T-helper 1 cell treated with Interleukin-12 subunit alpha and Interleukin-12 subunit beta and Interleukin-4 antibody, amounts not matched to agents 30 μg/mL and 1 μg/mL, for 36 hours (primary cell): Measurements from ENCODE around the gene FGF9.

Experiments
- H3K27ac Mint-ChIP-seq: one replicate; pipeline ENCODE4 v1.8.0; 2021; ENCODE audit warnings: mild to moderate bottlenecking, mixed read lengths
- H3K27me3 Mint-ChIP-seq: one replicate; pipeline ENCODE4 v1.8.0; 2021; ENCODE audit warnings: low read depth, mixed read lengths
- H3K36me3 Mint-ChIP-seq: one replicate; pipeline ENCODE4 v1.8.0; 2021; ENCODE audit warnings: low read depth, mixed read lengths
- H3K4me1 Mint-ChIP-seq: one replicate; pipeline ENCODE4 v1.8.0; 2021; ENCODE audit warnings: low read depth, mixed read lengths
- H3K4me3 Mint-ChIP-seq: one replicate; pipeline ENCODE4 v1.8.0; 2021; ENCODE audit warnings: mild to moderate bottlenecking, moderate library complexity, mixed read lengths
- H3K9me3 Mint-ChIP-seq: one replicate; pipeline ENCODE4 v1.8.0; 2021; ENCODE audit warnings: mixed read lengths

Gene FGF9

DNA sequence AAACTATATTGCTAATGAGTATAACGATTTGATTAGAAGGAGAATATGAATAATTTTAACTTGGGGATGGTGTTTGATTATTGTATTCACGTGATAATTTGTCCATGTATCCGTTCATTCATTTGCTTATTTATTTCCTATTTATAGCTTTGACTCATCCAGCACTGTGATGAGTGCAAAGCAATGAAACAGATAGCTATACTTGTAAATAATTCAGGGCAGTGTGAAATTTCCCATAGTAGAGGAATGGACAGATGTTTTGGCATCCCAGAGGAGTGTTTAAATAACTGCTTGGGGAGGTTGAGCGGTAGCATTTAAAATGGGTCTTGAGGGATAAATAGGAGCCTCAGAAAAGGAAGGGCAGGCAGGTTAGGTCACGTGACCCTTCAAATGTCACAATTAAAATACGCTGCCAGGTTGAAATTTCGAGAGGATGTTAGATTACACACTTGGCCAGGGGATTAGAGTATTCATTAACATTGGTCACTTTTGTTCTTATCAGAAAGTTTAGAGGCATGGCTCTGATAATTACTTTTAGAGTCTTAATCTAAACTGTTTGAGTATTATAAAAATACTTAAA lies 14.7 kb downstream of the FGF9 start:
- H3K36me3 Mint-ChIP-seq, result no peaks in the 10 kb centered on the region
- peaks cover 7% of the 10 kb centered on the region for H3K4me1 Mint-ChIP-seq
- no peak overlapping the region for H3K4me3 Mint-ChIP-seq
- H3K27ac Mint-ChIP-seq, result no peak overlapping the region
- peaks cover 40% of the 10 kb centered on the region for H3K27me3 Mint-ChIP-seq
- no peaks in the 10 kb centered on the region for H3K9me3 Mint-ChIP-seq

DNA sequence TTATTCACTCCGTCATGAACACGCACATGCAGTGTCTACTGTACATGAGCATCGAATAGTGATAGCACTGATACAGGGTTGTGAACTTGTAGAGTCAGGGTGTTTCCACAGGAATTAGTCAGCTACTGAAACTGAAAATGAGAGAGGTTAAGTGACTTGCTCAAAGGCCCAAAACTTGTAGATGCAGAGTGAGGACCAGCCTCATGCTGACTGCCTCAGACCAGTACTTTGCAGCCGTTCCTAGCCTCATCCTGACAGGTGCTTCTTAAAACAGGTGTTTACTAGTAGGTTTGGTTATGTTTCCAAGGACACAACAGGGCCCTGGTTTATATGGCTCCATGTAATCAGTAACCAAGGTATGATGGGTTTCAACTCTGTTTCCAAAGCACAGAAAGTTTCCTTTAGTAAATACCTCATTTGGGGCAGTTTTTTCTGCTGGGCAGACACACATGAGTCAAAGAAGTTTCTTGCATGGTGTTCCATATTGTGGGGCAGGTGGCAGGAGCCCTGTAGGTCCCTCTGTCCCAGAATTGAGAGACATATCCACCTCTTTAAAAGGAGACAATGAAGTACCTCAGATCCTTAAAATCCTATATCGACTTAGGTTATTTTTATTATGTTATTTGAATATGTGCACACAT lies 16.0 kb downstream of the FGF9 start:
- Mint-ChIP-seq H3K9me3 (no peaks in the 10 kb centered on the region), H3K4me3 (no peak overlapping the region), H3K27ac (no peak overlapping the region)

DNA sequence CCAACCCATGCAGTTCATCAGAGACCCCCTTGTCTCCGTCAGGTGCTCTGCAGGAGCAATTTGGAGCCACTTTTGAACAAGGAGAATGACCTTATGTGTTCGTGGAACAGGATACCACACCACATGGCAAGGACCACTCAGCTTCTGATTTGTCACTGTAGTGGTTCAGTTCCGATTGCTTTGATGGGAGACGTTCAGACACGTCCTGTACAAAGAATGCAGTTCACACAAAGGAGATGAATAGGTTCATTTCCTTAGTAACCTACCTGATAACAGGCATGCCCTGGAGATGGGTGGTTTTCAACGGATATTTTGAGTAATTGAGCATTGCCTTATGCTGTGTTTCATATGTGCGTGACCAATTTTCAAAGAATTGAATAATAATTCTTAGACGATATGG lies 17.2 kb downstream of the FGF9 start:
- Mint-ChIP-seq H3K27me3 (peaks cover 42% of the 10 kb centered on the region), H3K9me3 (no peaks in the 10 kb centered on the region), H3K36me3 (no peaks in the 10 kb centered on the region), H3K27ac (no peak overlapping the region), H3K4me1 (peaks cover 7% of the 10 kb centered on the region), H3K4me3 (no peak overlapping the region)

More for the DNA sequence above, 16.0 kb downstream of the FGF9 start:
- Mint-ChIP-seq H3K4me1 (peaks cover 7% of the 10 kb centered on the region), H3K36me3 (no peaks in the 10 kb centered on the region), H3K27me3 (peaks cover 41% of the 10 kb centered on the region)

DNA sequence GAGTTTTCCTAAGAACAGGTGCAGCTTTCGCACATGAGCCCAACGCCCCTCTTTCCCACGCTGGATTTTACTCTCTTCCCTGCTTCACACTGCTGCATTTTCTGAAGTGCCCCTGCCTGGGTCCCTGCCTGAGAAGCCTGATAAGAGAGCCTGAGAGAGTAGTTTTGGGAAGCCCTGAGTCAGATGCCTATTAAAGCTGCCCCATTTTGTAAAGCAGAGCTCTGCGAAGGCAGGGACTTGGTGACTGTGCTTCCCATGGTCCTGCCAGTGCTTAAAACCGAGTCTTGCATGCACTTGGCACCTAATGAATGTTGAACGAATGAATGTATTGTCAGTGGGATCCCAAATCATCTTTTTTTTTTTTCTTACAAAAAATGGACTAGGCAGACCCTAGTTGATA lies 18.2 kb downstream of the FGF9 start:
- Mint-ChIP-seq H3K4me3 (no peak overlapping the region), H3K9me3 (no peaks in the 10 kb centered on the region), H3K4me1 (peaks cover 7% of the 10 kb centered on the region), H3K27ac (no peak overlapping the region), H3K36me3 (no peaks in the 10 kb centered on the region), H3K27me3 (peaks cover 37% of the 10 kb centered on the region)

DNA sequence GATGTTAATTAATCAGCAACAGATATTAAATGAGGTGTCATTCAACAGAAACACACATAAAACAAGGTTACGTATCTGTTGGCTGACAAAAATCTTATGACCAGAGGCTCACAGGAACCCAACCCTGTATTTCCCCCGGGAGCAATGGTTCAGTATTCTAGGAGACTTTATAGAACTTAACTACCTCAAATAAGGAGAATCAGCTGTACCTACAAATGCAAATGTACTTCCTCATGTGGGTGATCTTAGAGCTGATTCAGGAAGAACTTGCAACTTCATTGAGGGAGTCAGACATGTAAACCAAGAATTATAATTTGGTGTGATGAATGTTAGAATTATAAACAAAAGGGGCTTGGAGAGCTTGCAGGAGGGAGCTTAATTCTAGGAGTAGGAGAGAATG lies 20.1 kb downstream of the FGF9 start:
- H3K9me3 Mint-ChIP-seq, result no peaks in the 10 kb centered on the region
- peaks cover 20% of the 10 kb centered on the region for H3K27me3 Mint-ChIP-seq
- H3K4me3 Mint-ChIP-seq, result no peak overlapping the region
- H3K4me1 Mint-ChIP-seq, result peaks cover 7% of the 10 kb centered on the region
- no peaks in the 10 kb centered on the region for H3K36me3 Mint-ChIP-seq
- no peak overlapping the region for H3K27ac Mint-ChIP-seq

DNA sequence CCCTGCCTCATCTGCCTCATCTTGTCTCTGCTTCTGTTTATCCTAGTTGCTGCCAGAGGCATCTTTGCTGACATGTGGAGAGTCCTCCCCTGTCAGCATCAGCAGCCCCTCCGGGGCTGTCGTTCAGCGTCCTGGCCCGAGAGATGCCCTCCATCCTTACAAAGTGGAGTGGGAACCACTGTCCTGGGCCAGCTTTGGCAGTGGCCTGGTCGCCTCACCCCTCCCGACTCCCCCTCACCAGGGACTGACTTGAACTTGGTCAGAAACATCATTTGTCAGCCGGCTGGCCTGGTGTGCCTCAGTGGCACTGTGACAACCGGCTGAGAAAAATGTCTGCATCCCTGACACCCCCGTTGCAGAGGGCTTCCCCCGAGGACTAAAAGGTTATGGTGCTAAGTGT lies 20.6 kb downstream of the FGF9 start:
- H3K4me3 Mint-ChIP-seq, result no peak overlapping the region
- no peak overlapping the region for H3K27ac Mint-ChIP-seq
- no peaks in the 10 kb centered on the region for H3K9me3 Mint-ChIP-seq
- peaks cover 20% of the 10 kb centered on the region for H3K27me3 Mint-ChIP-seq
- H3K36me3 Mint-ChIP-seq, result no peaks in the 10 kb centered on the region
- peaks cover 7% of the 10 kb centered on the region for H3K4me1 Mint-ChIP-seq

DNA sequence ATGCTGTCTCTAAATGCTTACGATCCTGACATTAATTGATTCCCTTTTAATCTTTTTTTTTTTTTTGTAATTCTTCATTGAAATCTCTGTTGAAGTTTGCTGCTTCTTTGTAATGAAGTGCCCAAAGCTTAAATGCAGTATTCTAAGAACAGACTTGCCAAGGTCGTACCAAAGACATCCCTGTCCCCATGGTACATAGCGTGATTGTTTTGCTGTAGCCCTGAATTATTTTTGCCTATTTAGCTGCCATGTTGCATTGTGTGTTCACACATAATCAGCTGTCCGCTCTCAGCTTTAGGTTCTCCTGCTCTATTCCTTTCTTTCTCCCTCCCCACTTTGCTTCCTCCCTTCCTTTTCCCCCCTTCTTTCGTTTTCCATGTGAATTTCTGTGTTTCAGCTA lies 21.1 kb downstream of the FGF9 start:
- Mint-ChIP-seq H3K27ac (no peak overlapping the region), H3K27me3 (peaks cover 20% of the 10 kb centered on the region), H3K36me3 (no peaks in the 10 kb centered on the region), H3K4me3 (no peak overlapping the region), H3K4me1 (peaks cover 3% of the 10 kb centered on the region), H3K9me3 (no peaks in the 10 kb centered on the region)

DNA sequence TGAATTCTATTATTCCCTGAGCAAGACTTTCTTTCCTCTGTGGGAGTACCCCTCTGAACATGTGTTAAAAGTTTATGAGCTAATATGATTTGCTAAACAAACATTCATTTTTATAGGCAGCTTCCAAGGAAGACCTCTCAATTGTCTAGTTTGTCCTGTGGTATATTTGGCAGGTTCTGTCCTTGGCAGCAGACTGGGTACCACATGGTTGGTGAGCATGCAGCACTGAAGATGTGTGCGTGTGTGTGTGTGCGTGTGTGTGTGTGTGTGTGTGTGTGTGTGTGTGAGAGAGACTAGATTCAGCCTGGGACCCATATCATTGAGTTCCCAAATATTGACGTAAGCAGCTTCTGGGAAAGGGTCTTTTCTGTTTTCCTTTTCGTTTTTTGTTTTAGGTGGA lies 24.0 kb downstream of the FGF9 start:
- H3K4me3 Mint-ChIP-seq, result no peak overlapping the region
- H3K27ac Mint-ChIP-seq, result no peak overlapping the region
- H3K36me3 Mint-ChIP-seq, result no peaks in the 10 kb centered on the region
- no peaks in the 10 kb centered on the region for H3K9me3 Mint-ChIP-seq
- H3K27me3 Mint-ChIP-seq, result peaks cover 19% of the 10 kb centered on the region
- no peaks in the 10 kb centered on the region for H3K4me1 Mint-ChIP-seq

DNA sequence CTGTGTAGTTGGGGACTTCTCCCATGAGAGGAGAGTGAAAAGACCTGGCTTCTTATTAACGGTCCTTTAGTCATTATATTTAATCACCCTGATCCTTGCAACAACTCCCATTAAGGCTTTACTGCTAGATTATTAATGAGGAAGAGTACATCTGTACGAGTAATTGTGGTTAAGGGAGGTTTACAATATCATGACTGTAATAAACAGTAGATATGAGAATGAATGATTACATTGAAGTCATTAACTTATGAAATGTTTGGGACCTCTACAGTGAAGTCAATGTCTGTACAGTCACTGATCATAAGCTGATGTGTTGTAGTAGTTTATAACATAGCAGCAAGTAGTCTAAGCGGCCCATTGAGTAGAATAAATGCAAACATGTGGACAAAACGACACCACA lies 24.7 kb downstream of the FGF9 start:
- Mint-ChIP-seq H3K4me3 (no peak overlapping the region), H3K36me3 (no peaks in the 10 kb centered on the region), H3K9me3 (no peaks in the 10 kb centered on the region), H3K27me3 (peaks cover 14% of the 10 kb centered on the region), H3K27ac (no peak overlapping the region), H3K4me1 (no peaks in the 10 kb centered on the region)

DNA sequence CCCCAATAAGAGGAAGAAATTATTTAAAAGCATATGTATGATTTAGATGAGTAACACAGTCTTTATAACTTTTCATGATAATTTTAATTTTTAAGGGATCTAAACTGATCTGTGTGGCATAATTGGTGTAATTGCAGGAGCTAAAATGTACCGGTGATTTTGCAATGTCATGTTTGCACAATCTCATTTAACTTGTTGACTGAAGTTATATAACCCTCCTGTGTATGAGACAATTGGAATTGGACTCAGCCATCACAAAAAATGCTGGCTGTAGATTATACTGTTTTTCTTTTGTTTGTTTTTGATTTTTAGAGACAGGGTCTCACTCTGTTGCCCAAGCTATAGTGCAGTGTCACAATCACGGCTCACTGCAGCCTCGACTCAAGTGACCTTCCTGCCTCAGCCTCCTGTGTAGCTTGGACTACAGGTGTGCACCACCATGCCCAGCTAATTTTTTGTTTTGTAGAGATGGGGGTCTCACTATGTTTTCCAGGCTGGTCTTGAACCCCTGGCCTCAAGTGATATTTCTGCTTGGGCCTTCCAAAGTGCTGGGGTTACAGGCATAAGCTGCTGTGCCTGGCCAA lies 26.1 kb downstream of the FGF9 start:
- H3K27me3 Mint-ChIP-seq, result peaks cover 4% of the 10 kb centered on the region
- no peaks in the 10 kb centered on the region for H3K36me3 Mint-ChIP-seq

DNA sequence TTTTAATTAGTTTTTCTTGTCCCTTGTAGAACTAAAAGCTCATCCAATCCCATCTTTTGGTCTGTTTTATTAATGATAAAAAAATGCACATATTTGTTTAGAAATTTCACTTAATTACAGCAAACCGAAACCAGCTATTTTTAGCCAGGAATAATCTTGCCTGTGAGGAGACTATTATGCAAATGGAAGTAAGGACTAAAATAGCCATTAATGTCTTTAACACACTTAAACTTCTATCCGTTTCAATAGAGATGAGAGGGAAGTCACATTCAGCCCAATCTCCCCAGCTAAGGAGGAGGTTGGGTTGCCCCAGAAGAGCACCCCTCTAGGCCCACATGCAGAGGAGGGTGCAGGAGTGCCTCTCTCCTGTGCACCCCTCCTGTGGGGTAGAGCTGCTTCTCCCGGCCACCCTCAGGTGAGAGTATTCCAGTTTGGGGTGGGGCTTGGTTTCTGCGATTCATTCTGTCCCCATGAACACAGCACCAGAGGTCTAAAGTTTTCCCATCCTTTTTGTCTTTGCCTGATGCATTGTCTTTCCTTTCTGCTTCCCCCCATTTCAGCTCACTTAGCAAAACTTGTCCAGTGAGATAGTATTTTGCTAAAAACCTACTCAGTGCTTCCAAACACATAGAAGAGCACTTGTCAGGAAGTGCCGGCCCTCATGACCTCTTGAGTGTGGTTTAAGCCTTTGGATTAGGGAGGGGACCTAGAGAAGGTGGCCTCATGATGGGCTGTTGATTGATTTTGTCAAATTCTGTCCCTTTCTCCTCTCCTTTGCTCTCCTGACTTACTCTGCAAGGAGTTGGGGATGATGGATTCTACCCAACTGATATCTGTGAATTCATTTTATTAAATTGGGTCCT lies 28.2 kb downstream of the FGF9 start:
- Mint-ChIP-seq H3K27ac (no peak overlapping the region), H3K4me1 (no peaks in the 10 kb centered on the region)

More for the DNA sequence above, 26.1 kb downstream of the FGF9 start:
- Mint-ChIP-seq H3K9me3 (no peaks in the 10 kb centered on the region), H3K4me1 (no peaks in the 10 kb centered on the region), H3K4me3 (no peak overlapping the region), H3K27ac (no peak overlapping the region)

DNA sequence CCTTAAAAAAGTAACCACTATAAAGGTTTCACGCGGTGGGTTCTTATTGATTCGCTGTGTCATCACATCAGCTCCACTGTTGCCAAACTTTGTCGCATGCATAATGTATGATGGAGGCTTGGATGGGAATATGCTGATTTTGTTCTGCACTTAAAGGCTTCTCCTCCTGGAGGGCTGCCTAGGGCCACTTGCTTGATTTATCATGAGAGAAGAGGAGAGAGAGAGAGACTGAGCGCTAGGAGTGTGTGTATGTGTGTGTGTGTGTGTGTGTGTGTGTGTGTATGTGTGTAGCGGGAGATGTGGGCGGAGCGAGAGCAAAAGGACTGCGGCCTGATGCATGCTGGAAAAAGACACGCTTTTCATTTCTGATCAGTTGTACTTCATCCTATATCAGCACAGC lies 30.6 kb downstream of the FGF9 start:
- Mint-ChIP-seq H3K27ac (no peak overlapping the region), H3K4me3 (no peak overlapping the region), H3K9me3 (no peaks in the 10 kb centered on the region), H3K27me3 (no peaks in the 10 kb centered on the region), H3K36me3 (no peaks in the 10 kb centered on the region), H3K4me1 (no peaks in the 10 kb centered on the region)

More for the DNA sequence above, 28.2 kb downstream of the FGF9 start:
- Mint-ChIP-seq H3K27me3 (no peaks in the 10 kb centered on the region), H3K9me3 (no peaks in the 10 kb centered on the region), H3K4me3 (no peak overlapping the region), H3K36me3 (no peaks in the 10 kb centered on the region)

DNA sequence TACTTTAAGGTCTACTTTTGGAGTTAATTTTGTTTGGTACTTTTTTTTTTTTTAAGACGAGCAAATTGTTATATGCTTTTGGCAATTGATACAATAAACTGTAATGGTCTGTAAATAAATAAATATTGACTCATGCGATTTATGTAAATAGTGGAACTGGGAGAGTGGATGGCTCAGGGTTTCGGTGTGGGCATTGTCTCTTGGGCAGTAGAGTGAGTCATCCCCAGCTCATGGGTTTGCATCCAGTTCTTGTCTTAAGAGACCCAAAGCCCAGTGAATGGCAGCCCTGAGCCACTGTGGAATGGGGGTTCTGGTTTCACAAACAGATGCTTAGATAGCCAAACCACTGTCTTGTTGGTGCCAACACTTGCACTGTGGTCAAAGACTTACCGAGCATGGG lies 33.0 kb downstream of the FGF9 start:
- H3K4me1 Mint-ChIP-seq, result no peaks in the 10 kb centered on the region
- H3K36me3 Mint-ChIP-seq, result no peaks in the 10 kb centered on the region
- peaks cover 4% of the 10 kb centered on the region for H3K27me3 Mint-ChIP-seq
- no peak overlapping the region for H3K27ac Mint-ChIP-seq
- peaks cover 3% of the 10 kb centered on the region for H3K9me3 Mint-ChIP-seq
- no peak overlapping the region for H3K4me3 Mint-ChIP-seq

DNA sequence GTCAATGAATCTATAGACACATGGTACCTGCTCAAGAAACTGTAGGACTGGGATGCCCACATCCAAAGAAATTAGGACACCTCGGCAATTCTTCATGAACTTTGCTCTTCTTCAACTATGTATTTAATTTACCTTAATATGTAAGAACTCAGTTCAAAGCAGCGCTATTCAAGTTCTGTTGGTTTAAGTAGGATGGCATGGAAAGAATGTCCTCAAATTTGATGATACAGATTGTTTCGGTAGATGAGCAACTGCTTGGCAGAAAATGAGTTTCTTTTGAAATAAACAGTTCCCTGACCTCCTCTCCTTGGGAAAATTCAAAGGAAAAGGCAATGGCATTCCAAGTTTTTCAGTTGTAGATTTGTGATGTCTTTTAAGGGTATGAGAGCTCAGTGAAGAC lies 36.7 kb downstream of the FGF9 start:
- Mint-ChIP-seq H3K4me3 (no peak overlapping the region), H3K9me3 (peaks cover 12% of the 10 kb centered on the region), H3K27me3 (peaks cover 6% of the 10 kb centered on the region), H3K36me3 (no peaks in the 10 kb centered on the region), H3K4me1 (no peaks in the 10 kb centered on the region), H3K27ac (no peak overlapping the region)

DNA sequence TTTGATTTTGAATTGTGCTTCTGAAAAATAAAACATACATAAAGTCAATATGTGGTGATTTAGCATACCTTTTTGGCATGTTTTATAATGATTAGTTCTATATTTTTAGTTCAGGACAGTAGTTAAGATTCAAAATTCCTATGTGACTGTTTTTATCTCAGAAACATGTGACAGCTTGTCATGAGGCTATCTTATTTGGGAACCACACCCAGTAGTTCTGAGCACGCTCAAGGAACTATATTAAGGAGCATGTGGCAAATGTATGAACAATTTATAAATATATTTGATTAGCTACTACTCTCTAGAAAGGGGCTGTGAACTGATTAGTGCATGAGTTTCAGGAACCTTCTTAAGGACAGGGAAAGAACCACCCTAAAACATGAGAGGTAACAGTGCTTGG lies 38.8 kb downstream of the FGF9 start:
- Mint-ChIP-seq H3K4me3 (no peak overlapping the region), H3K36me3 (no peaks in the 10 kb centered on the region), H3K27me3 (peaks cover 7% of the 10 kb centered on the region), H3K9me3 (peaks cover 12% of the 10 kb centered on the region), H3K27ac (no peak overlapping the region), H3K4me1 (no peaks in the 10 kb centered on the region)
